Dedifferentiated amniotic fluid mesenchymal stem cell (primary cell): ENCODE measurements around the gene SULT1A1.
A peak's percentile ranks its signal among the peaks of the same experiment; 100 is the strongest.
"Not testable (repeated sequence)": the region's sequence is repeated elsewhere in the genome, so short reads cannot be mapped to it uniquely, and the experiment has no call there.

Source experiments
- DNase-seq: peaks from one replicate; pipeline ENCODE4 v3.0.0-alpha.2; 2016; ENCODE audit errors: extremely low spot score

The SULT1A1 gene

DNA sequence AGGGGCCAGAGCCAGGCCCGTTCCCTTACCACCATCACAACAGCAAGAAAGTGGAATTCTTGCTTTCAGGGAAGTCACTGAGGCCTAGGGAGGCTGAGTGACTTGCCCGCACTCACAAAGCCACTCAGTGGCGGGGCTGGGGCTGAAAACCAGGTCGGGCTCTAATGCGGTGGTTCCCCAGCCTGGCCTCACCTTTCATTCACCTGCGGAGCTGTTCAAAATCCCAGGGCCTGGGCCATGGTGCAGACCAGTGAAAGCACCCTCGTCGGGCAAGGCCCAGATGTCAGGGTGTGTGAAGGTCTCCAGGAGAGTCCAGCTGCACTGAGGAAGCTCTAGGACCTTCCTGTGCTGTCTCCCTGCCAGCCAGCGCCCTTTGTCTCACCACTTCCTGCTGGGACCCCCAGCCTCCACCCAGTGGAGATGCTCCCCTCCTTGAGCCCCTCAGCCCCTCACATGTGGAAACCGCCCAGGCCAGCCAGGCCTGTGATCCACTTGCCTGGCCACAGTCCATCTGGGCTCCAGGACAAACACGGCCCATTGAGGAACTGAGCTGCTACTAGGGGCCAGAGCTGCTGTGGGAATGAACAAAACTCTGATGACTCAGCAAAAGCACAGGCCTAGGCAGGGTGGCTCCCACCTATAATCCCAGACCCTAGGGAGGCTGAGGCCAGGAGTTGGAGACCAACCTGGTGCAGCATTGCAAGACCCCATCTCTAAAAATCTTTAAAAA lies 812 bp downstream of the SULT1A1 start:
- peak; percentile 15 for DNase-seq

DNA sequence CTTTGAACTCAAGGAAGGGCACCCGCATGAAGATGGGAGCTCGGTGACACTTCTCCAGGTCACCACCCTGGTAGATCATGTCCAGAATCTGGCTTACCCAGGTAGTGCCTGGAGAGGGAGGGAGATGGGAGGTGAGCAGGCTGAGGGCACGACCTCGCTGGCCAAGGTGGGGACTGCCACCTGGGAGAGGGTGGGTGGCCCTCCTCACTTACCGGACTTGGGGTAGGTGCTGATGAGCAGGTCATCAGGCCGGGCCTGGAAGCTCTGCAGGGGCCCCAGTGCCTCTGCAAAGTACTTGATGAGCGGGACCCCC lies 1.4 kb downstream of the SULT1A1 start:
- DNase-seq, result not testable (repeated sequence)

DNA sequence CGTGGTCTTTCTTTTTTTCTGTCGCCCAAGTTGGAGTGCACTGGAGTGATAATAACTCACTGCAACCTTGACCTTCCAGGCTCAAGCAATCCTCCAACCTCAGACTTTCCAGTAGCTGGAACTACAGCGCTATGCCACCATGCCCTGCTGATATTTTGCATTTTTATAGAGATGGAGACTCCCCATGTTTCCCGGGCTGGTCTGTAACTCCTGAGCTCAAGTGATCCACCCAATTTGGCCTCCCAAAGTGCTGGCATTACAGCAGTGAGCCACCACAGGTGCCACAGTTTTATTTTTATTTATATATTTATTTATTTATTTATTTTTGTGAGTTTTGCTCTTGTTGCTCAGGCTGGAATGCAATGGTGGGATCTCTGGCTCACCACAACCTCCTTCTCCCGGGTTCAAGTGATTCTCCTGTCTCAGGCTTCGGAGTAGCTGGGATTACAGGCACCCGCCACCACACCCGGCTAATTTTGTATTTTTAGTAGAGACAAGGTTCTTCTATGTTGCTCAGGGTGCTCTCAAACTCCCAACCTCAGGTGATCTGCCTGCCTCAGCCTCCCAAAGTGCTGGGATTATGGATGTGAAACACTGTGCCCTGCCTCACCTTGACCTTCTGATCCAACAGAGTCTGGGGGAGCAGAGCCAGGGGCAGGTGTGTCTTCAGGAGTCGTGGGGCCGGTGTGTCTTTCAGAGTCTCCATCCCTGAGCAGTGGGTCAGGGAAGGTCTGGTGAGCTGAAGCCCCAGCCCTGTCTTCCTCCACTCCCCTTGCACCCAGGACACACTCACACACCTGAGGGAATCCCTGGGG lies 2.0 kb downstream of the SULT1A1 start:
- peak; percentile 14 for DNase-seq

DNA sequence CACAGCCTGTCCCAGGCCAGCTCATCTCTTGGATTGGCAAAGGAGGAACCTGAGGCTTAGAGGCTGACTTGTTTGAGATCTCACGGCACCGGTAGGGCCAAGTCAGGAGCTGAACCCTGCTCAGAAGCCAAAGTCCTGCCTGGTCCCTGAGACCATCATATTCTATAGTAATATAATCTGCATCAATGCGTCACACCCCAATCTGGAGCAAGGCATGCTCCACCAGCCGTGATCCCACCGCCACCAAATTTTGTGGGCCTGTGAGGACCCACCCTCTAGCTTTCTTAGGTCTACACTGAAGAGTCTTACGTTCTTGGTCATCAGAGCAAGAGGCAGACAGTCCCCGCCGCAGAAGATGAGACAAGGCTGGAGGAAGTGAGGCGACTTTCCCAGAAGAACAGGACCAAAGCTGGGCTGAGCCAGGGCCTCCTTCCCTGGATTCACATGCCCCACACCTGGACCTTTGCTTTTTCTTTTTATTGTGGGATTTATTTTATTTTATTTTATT lies 2.7 kb downstream of the SULT1A1 start:
- peak; percentile 10 for DNase-seq

DNA sequence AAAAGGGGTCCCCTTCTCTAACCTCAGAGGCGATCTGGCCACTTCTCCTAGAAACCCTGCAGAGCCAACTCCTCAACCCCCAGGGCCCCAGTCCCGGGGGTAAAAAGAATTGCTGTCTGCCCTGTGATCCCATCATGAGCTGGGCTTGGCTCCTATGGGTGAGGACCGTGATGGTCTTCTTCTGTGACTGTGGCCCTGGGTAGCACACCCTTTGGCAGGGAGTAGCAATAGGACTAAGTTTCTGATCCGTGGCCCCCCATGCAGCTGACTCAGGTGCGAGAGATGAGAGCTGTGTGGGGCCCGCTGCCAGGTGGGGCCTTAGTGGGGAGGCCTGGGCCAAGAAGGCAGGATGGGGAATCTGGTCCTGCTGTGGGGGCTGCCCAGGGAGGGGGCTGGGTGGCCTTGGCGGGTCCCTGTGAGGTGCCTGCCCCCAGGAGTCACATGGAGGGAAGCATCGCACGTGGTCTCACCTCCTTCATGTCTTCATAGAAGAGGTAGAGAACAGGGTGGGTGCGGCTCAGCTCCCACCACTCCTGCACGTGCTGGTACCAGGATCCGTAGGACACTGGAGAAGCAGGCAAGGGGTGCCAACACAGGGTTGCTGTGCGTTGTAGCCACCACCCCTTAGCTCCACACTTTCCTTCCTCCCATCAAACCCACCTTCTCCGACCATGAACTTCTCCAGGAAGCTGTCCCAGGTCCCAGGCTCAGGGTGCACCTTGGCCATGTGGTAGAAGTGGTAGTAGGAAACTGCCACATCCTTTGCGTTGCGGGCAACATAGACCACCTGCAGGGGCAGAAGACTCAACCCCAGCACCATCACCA lies 3.3 kb downstream of the SULT1A1 start:
- DNase-seq, result peak; percentile 13

DNA sequence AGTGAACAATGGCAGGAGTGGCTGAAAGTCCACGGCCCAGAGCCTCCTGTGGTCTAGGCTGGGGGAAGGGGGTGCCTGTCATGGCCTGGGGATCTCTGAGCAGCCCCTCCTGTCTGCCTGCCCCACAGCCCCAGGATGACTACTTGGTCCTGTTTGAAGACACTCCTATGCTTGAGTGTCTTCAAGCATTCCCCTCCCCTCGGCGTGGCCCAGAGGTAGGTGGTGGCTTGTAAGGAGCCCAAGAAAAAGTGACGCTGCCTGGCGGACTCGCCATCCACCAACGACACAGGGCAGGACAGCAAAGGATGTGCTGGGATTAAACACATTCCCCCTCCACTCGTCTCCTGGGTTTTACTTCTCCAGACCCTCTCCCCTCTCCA lies 5.7 kb downstream of the SULT1A1 start:
- DNase-seq, result peak; percentile 8

DNA sequence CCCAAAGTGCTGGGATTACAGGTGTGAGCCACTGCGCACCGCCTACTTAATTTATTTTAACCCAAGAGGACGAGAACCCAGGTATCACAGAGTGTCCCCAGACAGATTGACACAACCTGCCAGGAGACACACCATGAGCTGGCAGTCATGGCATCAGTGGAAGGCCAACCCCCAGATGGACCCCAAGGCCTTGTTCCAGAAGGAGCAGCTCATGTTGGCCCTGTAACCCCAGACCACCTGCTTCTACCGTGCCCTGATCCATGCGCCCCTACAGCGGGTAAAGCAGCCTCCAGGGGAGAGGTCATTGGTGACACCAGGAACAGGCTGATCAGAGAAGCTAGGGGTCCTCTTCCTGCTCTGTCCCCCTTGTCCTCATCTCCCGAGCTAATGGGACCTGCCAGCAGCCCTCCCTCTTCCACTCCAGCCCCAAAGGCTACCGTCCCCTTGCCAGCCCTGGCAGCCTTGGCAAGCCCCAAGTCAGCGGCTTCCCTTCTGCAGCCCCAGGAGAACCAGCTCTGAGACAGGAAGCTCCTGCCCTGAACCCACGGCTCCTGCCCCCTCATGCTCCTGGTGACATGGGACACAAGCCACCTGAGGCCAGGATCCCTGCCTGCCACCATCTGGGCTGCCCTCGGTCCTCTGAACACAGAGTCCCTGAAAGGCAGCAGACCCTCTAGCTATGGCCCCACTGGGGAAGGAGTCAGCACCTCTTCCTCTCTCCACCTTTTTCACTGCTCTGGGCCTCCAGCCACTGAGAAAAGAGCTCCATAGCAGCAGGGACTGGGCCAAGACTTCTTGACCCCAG lies 6.3 kb downstream of the SULT1A1 start:
- DNase-seq, result peak; percentile 13

DNA sequence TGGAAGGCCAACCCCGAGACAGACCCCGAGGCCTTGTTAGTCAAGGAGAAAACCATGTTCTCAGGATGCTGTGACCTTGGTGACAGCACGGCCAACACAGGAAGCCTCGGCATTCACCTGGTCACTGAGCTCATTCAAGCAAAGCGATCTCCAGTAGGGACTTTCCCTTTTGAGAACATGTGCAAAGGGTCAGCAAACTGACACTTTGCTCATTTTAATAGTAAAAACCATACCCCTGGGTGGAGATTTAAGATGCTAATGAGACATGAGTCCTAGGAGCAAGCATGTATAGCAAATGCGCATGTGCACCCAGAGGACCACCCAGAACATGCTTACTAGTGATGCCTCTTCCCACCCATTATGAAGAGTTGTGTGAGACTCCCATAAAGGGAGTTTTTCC lies 7.3 kb downstream of the SULT1A1 start:
- no peak for DNase-seq

DNA sequence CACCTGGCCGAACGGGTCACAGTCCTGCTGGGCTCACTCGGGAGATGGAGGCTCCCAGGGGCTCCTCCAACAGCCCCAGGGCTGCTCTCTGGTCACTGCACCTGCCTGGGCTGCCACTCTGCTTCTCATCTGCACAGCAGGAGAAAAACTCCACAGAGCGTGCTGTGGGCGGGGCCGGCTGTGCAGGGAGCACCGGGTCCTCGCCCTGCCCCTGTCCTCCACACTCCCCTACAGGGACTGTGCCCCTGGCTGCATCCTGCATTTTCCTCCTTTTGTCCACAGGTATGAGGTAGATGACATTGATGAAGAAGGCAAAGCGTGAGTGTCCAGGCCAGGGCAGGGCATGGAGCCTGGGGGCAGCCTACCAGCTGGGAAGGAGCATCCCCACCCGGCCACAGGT lies 7.8 kb downstream of the SULT1A1 start:
- not testable (repeated sequence) for DNase-seq

DNA sequence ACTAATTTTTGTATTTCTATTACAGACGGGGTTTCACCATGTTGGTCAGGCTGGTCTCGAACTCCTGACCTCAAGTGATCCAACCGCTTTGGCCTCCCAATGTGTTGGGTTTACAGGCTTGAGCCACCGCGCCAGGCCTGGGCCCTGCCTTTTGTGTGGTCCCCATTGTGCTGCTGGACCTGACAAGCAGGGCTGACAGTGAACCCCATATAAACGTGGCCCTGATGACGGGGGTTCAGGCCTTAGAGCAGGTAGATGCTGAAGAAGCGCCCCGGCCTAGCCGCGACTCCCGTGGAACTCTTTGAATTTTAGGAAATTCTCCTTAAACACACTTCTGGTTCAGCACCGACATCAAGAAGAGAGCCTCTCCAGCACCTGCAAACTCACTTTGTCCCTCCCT lies 8.3 kb downstream of the SULT1A1 start:
- DNase-seq, result not testable (repeated sequence)

DNA sequence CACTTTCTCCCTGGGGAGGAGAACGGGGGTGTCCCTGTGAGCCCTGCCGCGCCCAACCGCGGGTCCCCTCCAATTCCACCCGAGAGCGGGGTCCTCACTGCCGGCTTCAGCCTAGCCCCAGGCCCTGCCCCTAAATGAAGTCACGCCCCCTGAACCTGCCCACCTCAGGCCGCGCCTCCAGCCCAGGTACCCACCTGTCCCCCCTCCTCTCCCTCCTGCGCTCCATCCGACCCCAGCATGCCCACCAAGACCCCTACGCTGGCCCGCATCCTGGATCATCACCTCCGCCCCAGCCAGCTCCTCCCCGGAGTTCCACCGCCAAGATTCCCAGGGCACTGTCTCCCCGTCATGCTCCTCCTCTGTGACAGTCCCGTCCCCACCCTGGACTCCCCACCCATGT lies 8.9 kb downstream of the SULT1A1 start:
- not testable (repeated sequence) for DNase-seq

DNA sequence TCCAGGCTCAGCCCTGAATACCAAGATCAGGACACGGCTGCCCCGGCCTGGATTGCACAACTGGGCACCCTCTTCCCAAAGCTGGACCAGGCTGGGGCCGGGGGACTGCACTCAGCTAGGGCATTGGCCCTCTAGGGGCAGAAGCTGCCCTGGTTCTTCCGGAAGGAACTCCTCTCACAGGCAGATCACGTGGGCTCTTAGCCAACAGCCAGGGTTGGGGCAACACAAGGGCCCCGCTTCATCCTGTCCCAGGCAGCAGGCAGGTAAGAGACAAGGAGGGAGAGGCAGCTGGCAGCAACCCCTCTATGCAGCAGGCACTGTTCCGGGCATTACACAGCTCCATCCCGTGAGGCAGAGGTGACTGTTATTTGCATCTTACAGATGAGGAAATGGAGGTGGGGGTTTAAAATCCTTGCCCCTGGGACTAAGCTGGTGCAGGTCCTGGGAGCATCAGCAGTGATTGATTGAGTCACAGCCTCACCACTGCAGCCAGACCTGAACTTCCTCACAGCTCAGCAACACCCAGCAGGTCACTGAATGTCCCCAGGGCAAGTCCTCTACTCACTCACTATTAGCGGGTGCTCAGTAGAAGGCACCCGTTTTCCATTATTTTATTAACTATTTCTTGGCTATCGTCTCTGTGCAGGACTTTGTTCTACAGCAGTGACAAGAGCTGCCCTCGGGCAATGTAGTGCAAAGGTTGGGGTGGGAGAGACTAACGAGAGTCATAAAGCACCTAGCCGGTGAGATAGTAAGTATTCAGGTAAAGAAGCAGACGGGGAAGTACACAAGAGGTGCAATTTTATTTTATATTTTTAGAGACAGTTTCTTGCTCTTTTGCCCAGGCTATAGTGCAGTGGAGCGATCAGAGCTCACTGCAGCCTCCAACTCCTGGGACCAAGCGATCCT lies 10.2 kb downstream of the SULT1A1 start:
- not testable (repeated sequence) for DNase-seq

DNA sequence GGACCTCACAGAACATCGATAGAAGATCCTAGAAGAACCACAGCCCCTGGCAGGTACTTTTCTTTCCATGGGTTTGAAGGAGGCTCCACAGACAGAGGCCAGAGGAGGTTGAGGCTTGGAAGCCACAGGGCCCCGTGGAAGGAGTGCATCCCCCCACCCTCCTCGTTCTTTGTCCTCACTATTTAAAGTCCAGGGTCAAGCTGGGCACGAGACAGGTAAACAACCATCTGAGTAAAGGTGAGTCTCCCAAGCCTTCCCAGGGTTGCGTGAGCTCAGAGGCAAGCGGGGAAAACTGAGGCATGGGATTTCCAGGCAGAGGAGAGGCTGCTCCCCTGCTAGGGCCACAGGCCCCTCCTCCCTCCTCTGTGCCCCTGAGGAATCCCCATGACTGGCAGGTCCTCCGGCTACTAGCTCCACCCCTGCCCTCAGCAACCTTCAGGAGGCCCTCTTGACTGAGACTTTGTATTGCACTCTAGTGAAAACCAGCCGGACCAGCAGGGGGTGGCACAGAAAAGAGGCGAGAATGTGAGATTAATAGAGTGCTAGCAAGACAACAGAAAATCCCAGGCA lies 12.1 kb downstream of the SULT1A1 start:
- no peak for DNase-seq

DNA sequence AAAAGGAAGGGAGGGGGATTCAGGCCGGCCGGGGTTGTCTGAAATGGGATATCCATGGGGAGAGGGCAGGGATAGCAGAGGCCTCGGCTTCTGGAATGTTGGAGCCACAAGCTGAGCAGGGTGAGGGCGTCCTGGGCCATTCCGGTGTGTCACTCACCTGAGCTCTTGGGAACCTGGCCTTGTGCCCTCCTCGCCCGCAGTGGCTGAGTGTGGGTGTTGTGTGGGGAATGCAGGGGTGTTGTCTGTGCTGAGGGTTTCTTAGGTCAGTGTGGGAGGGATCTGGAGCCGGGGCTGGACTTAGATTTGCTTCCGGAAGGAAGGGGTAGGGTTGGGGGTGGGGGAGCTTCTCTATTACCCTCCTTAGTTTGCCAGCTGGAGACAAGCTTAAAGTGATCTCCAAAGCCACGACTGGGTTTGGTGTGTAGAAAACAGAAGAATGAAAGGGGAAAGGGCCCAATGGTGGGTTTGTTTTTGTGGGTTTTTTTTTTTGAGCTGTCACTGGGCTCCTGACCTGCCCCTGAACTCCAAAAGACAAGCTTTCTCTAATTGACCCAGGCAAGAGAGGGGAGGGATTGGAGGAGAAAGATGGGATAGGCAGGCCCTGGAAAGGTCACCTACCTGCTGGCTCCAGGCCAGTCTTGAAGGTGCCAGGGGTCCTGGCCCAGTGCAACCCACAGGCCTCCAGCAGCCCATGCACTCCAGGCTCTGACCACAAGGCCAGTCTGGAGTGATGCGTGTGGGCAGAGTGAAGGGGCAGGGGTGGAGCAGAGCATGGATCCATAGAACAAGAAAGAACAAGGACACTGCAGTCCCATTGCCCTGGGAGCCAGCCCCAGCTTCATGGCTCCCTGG lies 12.8 kb downstream of the SULT1A1 start, which contains the start of gene SULT1A2:
TSS of gene SULT1A2 (minus strand) at position 211 of the 852 bp plus-strand sequence. CDS start 1,120 bp downstream, outside the sequence.
- DNase-seq, result no peak

DNA sequence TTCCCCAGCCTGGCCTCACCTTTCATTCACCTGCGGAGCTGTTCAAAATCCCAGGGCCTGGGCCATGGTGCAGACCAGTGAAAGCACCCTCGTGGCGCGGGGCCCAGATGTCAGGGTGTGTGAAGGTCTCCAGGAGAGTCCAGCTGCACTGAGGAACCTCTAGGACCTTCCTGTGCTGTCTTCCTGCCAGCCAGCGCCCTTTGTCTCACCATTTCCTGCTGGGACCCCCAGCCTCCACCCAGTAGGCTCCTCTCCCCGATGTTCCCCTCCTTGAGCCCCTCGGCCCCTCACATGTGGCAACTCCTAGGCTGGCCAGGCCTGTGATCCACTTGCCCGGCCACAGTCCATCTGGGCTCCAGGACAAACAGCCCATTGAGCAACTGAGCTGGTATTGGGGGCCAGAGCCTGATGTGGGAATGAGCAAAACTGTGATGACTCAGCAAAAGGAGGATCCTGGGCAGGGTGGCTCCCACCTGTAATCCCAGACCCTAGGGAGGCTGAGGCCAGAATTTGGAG lies 13.7 kb downstream of the SULT1A1 start:
- no peak for DNase-seq

DNA sequence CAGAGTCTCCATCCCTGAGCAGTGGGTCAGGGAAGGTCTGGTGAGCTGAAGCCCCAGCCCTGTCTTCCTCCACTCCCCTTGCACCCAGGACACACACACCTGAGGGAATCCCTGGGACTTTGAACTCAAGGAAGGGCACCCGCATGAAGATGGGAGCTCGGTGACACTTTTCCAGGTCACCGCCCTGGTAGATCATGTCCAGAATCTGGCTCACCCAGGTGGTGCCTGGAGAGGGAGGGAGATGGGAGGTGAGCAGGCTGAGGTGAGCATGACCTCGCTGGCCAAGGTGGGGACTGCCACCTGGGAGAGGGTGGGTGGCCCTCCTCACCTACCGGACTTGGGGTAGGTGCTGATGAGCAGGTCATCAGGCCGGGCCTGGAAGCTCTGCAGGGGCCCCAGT lies 14.4 kb downstream of the SULT1A1 start:
- DNase-seq, result not testable (repeated sequence)

DNA sequence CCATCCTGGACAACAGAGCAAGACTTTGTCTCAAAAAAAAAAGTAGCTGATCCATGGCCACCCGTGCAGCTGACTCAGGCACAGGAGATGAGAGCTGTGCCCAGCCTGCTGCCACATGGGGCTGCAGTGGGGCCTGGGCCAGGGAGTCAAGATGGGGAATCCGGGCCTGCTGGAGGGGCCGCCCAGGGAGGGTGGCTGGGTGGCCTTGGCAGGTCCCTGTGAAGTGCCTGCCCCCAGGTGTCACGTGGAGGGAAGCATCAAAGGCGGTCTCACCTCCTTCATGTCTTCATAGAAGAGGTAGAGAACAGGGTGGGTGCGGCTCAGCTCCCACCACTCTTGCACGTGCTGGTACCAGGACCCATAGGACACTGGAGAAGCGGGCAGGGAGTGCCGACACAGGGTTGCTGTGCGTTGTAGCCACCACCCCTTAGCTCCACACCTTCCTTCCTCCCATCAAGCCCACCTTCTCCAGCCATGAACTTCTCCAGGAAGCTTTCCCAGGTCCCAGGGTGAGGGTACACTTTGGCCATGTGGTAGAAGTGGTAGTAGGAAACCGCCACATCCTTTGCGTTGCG lies 16.8 kb downstream of the SULT1A1 start:
- no peak for DNase-seq

DNA sequence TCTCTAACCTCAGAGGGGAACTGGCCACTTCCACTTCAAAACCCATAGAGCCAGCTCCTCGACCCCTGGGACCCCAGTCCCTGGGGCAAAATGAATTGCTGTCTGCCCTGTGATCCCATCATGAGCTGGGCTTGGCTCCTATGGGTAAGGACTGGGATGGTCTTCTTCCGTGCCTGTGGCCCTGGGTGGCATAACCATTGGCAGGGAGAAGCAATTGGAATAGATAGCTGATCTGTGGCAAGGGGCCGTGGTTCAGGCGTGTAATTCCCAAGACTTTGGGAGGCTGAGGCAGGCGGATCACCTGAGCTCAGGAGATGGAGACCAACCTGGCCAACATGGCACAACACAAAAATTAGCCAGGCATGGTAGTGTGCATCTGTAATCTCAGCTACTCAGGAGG lies 17.3 kb downstream of the SULT1A1 start:
- no peak for DNase-seq
